ENCODE data around the gene PAPPA. TPM values are rescaled to one million over a fixed set of nuclear protein-coding genes. Genes with fewer than 3 reads are reported as not detected.

PAPPA gene
- total and polyA plus RNA-seq, 2 donors, result 0.28 to 0.34 TPM

GRCh38 chr9:116190637-116191396 is 37.2 kb downstream of the PAPPA start:
- no peak overlapping the region for H3K27ac ChIP-seq (ENCODE audit: low read depth in 1 of 2, low read length in 1 of 2)
- DNase-seq (ENCODE audit: low read depth in 6 of 9, low spot score in 9 of 9), result no peak
- no peaks in the 10 kb centered on the region for H3K27me3 ChIP-seq (ENCODE audit: control insufficient read depth in 2 of 2, insufficient read depth in 1 of 2, low read length in 1 of 2)
- H3K36me3 ChIP-seq (ENCODE audit: control insufficient read depth in 2 of 2, insufficient read depth in 2 of 2, low read length in 1 of 2), result no peaks in the 10 kb centered on the region
- WGBS, result 94% methylated on average over 6 of the region's 6 CpGs
- H3K4me3 ChIP-seq (ENCODE audit: low read length in 2 of 2), result no peak overlapping the region
- H3K4me1 ChIP-seq (ENCODE audit: control insufficient read depth in 2 of 2, insufficient read depth in 2 of 2, low read length in 2 of 2), result no peaks in the 10 kb centered on the region
- peaks cover 0 to 3% of the 10 kb centered on the region in 2 donors for H3K9me3 ChIP-seq (ENCODE audit: control insufficient read depth in 2 of 2, insufficient read depth in 1 of 2, low read length in 1 of 2)

- Histone ChIP-seq H3K4me1 (ENCODE audit: control insufficient read depth in 2 of 2, insufficient read depth in 2 of 2, low read length in 2 of 2) (no peaks in the 10 kb centered on the region), H3K27me3 (ENCODE audit: control insufficient read depth in 2 of 2, insufficient read depth in 1 of 2, low read length in 1 of 2) (no peaks in the 10 kb centered on the region), H3K36me3 (ENCODE audit: control insufficient read depth in 2 of 2, insufficient read depth in 2 of 2, low read length in 1 of 2) (no peaks in the 10 kb centered on the region), H3K9me3 (ENCODE audit: control insufficient read depth in 2 of 2, insufficient read depth in 1 of 2, low read length in 1 of 2) (peaks cover 0 to 3% of the 10 kb centered on the region in 2 donors), H3K27ac (ENCODE audit: low read depth in 1 of 2, low read length in 1 of 2) (no peak overlapping the region), H3K4me3 (ENCODE audit: low read length in 2 of 2) (no peak overlapping the region)
- 93% methylated on average over 2 of the region's 2 CpGs for WGBS
- no peak for DNase-seq (ENCODE audit: low read depth in 6 of 9, low spot score in 9 of 9)
These were observed 38.2 kb downstream of the PAPPA start for GRCh38 chr9:116191576-116192415.

GRCh38 chr9:116193636-116194035 is 40.0 kb downstream of the PAPPA start:
- Histone ChIP-seq H3K9me3 (ENCODE audit: control insufficient read depth in 2 of 2, insufficient read depth in 1 of 2, low read length in 1 of 2) (no peaks in the 10 kb centered on the region), H3K27ac (ENCODE audit: low read depth in 1 of 2, low read length in 1 of 2) (no peak overlapping the region), H3K4me3 (ENCODE audit: low read length in 2 of 2) (no peak overlapping the region), H3K27me3 (ENCODE audit: control insufficient read depth in 2 of 2, insufficient read depth in 1 of 2, low read length in 1 of 2) (no peaks in the 10 kb centered on the region), H3K36me3 (ENCODE audit: control insufficient read depth in 2 of 2, insufficient read depth in 2 of 2, low read length in 1 of 2) (no peaks in the 10 kb centered on the region), H3K4me1 (ENCODE audit: control insufficient read depth in 2 of 2, insufficient read depth in 2 of 2, low read length in 2 of 2) (no peaks in the 10 kb centered on the region)
- no peak for DNase-seq (ENCODE audit: low read depth in 6 of 9, low spot score in 9 of 9)

- Histone ChIP-seq H3K36me3 (ENCODE audit: control insufficient read depth in 2 of 2, insufficient read depth in 2 of 2, low read length in 1 of 2) (no peaks in the 10 kb centered on the region), H3K4me3 (ENCODE audit: low read length in 2 of 2) (no peak overlapping the region), H3K4me1 (ENCODE audit: control insufficient read depth in 2 of 2, insufficient read depth in 2 of 2, low read length in 2 of 2) (no peaks in the 10 kb centered on the region), H3K9me3 (ENCODE audit: control insufficient read depth in 2 of 2, insufficient read depth in 1 of 2, low read length in 1 of 2) (no peaks in the 10 kb centered on the region), H3K27ac (ENCODE audit: low read depth in 1 of 2, low read length in 1 of 2) (no peak overlapping the region), H3K27me3 (ENCODE audit: control insufficient read depth in 2 of 2, insufficient read depth in 1 of 2, low read length in 1 of 2) (no peaks in the 10 kb centered on the region)
- 80% methylated on average over 2 of the region's 2 CpGs for WGBS
- DNase-seq (ENCODE audit: low read depth in 6 of 9, low spot score in 9 of 9), result no peak
These were observed 43.2 kb downstream of the PAPPA start for GRCh38 chr9:116196806-116197205.

GRCh38 chr9:116198344-116198743 is 44.8 kb downstream of the PAPPA start:
- Histone ChIP-seq H3K27ac (ENCODE audit: low read depth in 1 of 2, low read length in 1 of 2) (no peak overlapping the region), H3K36me3 (ENCODE audit: control insufficient read depth in 2 of 2, insufficient read depth in 2 of 2, low read length in 1 of 2) (no peaks in the 10 kb centered on the region), H3K27me3 (ENCODE audit: control insufficient read depth in 2 of 2, insufficient read depth in 1 of 2, low read length in 1 of 2) (no peaks in the 10 kb centered on the region), H3K9me3 (ENCODE audit: control insufficient read depth in 2 of 2, insufficient read depth in 1 of 2, low read length in 1 of 2) (no peaks in the 10 kb centered on the region), H3K4me1 (ENCODE audit: control insufficient read depth in 2 of 2, insufficient read depth in 2 of 2, low read length in 2 of 2) (no peaks in the 10 kb centered on the region), H3K4me3 (ENCODE audit: low read length in 2 of 2) (no peak overlapping the region)
- no peak for DNase-seq (ENCODE audit: low read depth in 6 of 9, low spot score in 9 of 9)
- WGBS, result 92% methylated on average over 4 of the region's 4 CpGs

GRCh38 chr9:116202219-116202912 is 48.8 kb downstream of the PAPPA start:
- Histone ChIP-seq H3K27me3 (ENCODE audit: control insufficient read depth in 2 of 2, insufficient read depth in 1 of 2, low read length in 1 of 2) (no peaks in the 10 kb centered on the region), H3K4me1 (ENCODE audit: control insufficient read depth in 2 of 2, insufficient read depth in 2 of 2, low read length in 2 of 2) (no peaks in the 10 kb centered on the region), H3K27ac (ENCODE audit: low read depth in 1 of 2, low read length in 1 of 2) (no peak overlapping the region), H3K36me3 (ENCODE audit: control insufficient read depth in 2 of 2, insufficient read depth in 2 of 2, low read length in 1 of 2) (no peaks in the 10 kb centered on the region), H3K9me3 (ENCODE audit: control insufficient read depth in 2 of 2, insufficient read depth in 1 of 2, low read length in 1 of 2) (no peaks in the 10 kb centered on the region), H3K4me3 (ENCODE audit: low read length in 2 of 2) (no peak overlapping the region)
- WGBS, result 87% methylated on average over 5 of the region's 5 CpGs
- DNase-seq (ENCODE audit: low read depth in 6 of 9, low spot score in 9 of 9), result no peak

GRCh38 chr9:116204252-116204882 is 50.8 kb downstream of the PAPPA start:
- Histone ChIP-seq H3K27ac (ENCODE audit: low read depth in 1 of 2, low read length in 1 of 2) (no peak overlapping the region), H3K4me1 (ENCODE audit: control insufficient read depth in 2 of 2, insufficient read depth in 2 of 2, low read length in 2 of 2) (no peaks in the 10 kb centered on the region), H3K36me3 (ENCODE audit: control insufficient read depth in 2 of 2, insufficient read depth in 2 of 2, low read length in 1 of 2) (no peaks in the 10 kb centered on the region), H3K9me3 (ENCODE audit: control insufficient read depth in 2 of 2, insufficient read depth in 1 of 2, low read length in 1 of 2) (no peaks in the 10 kb centered on the region), H3K4me3 (ENCODE audit: low read length in 2 of 2) (no peak overlapping the region), H3K27me3 (ENCODE audit: control insufficient read depth in 2 of 2, insufficient read depth in 1 of 2, low read length in 1 of 2) (no peaks in the 10 kb centered on the region)
- 91% methylated on average over 5 of the region's 5 CpGs for WGBS
- no peak for DNase-seq (ENCODE audit: low read depth in 6 of 9, low spot score in 9 of 9)

- no peaks in the 10 kb centered on the region for H3K36me3 ChIP-seq (ENCODE audit: control insufficient read depth in 2 of 2, insufficient read depth in 2 of 2, low read length in 1 of 2)
- DNase-seq (ENCODE audit: low read depth in 6 of 9, low spot score in 9 of 9), result no peak
- H3K4me3 ChIP-seq (ENCODE audit: low read length in 2 of 2), result no peak overlapping the region
- H3K4me1 ChIP-seq (ENCODE audit: control insufficient read depth in 2 of 2, insufficient read depth in 2 of 2, low read length in 2 of 2), result no peaks in the 10 kb centered on the region
- no peak overlapping the region for H3K27ac ChIP-seq (ENCODE audit: low read depth in 1 of 2, low read length in 1 of 2)
- 87% methylated on average over 4 of the region's 4 CpGs for WGBS
- H3K9me3 ChIP-seq (ENCODE audit: control insufficient read depth in 2 of 2, insufficient read depth in 1 of 2, low read length in 1 of 2), result no peaks in the 10 kb centered on the region
- H3K27me3 ChIP-seq (ENCODE audit: control insufficient read depth in 2 of 2, insufficient read depth in 1 of 2, low read length in 1 of 2), result no peaks in the 10 kb centered on the region
These were observed 54.0 kb downstream of the PAPPA start for GRCh38 chr9:116207371-116208111.

Data from thymus (tissue), 11 donors.